ENCODE measurements around the gene MRC2. TPM values are rescaled to one million over a fixed set of nuclear protein-coding genes. Genes with fewer than 3 reads are reported as not detected.

Gene MRC2
- total RNA-seq, 2 experiments from 2014 or later, result 4.0 TPM

DNA sequence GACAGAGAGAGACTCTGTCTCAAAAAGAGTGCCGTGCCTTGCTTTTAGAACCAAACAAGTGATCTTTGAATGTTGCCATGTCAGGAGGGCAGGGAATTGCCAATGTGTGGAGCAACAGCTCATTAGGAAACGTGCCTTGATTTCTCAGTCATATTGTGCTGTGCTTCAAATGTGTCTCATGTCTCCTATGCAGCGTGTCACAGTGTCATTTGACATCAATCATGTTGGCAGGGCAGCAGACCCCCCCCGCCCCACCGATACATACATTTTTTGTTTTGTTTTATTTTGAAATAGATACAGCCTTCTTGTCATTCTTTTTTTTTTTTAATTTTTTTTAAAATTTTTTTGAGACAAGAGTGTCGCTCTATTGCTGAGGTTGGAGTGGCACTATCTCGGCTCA is 22.1 kb downstream of the MRC2 start:
- H3K4me3 Mint-ChIP-seq, result no peak overlapping the region
- H3K27ac Mint-ChIP-seq, result no peak overlapping the region
- no peak for DNase-seq
- ChIA-PET CTCF (no interaction called here), POLR2A (no interaction called here)
- H3K27me3 Mint-ChIP-seq, result peaks cover 52% of the 10 kb centered on the region
- no peaks in the 10 kb centered on the region for H3K9me3 Mint-ChIP-seq
- H3K4me1 Mint-ChIP-seq, result peaks cover 23% of the 10 kb centered on the region
- no peaks in the 10 kb centered on the region for H3K36me3 Mint-ChIP-seq (ENCODE audit: low read depth)

- POLR2A ChIA-PET, result no interaction called here
- Mint-ChIP-seq H3K4me3 (no peak overlapping the region), H3K27ac (no peak overlapping the region), H3K27me3 (peaks cover 52% of the 10 kb centered on the region), H3K9me3 (no peaks in the 10 kb centered on the region), H3K36me3 (ENCODE audit: low read depth) (no peaks in the 10 kb centered on the region), H3K4me1 (peaks cover 23% of the 10 kb centered on the region)
- CTCF ChIA-PET, result no interaction called here
- DNase-seq, result no peak
Observed at GRCh38 chr17:62650587-62650986, 23.1 kb downstream of the MRC2 start.

DNA sequence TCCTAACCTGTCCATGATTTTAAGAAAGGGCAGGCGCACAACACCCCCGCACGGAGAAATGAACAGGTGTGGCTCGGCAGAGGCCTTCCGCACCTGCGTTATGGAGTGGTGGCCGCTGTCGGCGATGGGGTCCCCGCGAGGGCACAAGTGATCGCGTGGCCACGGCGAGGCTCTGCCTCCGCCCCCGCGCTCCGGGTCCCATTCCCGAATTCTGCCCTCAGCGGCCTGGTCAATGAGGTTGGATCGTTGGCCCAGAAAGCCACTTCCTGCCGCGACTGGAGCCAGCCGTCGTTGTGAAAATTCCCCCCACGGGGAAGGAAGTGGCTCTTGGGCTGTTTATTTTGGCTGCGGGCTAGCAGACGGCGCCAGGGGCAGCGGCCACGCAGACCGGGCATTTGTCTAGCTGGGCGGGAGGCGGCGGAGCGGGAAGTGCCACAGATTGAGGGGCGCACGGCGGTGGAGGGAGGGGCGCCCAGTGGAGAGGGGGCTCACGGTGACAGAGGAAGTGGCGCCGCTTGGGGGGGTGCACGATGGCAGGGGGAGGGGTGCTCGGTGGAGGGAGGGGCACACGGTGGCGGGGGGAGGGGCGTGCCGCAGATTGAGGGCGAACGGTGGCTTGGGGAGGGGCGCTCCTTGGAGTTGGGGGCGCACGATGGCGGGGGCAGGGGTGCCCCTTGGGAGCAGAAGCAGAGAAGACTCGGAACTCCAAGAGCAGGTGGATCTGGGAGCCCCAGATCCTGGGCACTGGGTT is 25.0 kb downstream of the MRC2 start:
- Mint-ChIP-seq H3K27me3 (peaks cover 48% of the 10 kb centered on the region), H3K4me3 (peak overlapping the region; percentile 72), H3K36me3 (ENCODE audit: low read depth) (no peaks in the 10 kb centered on the region), H3K27ac (peak overlapping the region; percentile 78), H3K9me3 (no peaks in the 10 kb centered on the region), H3K4me1 (peaks cover 23% of the 10 kb centered on the region)
- peak; percentile 19 for DNase-seq
- ChIA-PET POLR2A (no interaction called here), CTCF (no interaction called here)

DNA sequence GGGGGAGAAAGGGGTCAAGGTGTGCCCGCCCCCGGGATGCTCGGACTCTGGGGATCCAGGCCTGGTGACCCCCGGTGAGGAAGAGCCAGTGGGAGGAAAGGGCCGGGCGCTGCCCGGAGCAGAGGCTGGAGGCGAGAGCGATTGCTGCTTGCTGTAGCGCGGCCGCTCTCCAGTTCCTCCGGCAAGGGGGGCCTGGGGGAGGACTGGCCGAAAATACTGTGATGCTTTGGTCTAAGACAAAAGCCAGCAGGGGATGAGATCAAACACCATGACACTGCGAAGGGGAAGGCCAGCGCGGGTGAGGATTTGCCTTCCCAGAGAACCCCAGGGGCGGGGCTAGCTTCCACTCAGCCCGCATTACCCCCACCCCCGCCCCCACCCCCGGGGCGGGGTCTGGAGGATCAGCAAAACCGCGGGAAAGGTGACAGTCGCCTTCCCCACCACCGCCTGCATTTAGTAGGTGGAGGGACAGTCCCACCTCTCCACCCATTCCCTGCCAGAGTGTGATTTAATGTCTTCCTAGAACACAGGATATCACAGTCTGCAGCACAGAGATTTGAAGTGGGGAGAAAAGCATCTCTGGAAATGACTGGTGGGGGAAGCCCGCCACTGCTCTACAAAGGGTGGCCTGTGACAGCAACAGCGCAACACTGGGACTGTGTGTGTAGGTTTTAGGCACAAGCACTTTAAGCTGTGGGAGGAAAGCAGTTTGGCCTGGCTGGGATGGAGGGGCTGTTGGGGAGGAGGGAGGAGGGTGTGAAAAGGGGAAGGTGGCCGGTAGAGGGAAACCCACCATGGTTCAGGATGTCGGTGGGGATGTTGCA is 25.7 kb downstream of the MRC2 start:
- H3K27ac Mint-ChIP-seq, result no peak overlapping the region
- no peaks in the 10 kb centered on the region for H3K36me3 Mint-ChIP-seq (ENCODE audit: low read depth)
- ChIA-PET CTCF (interaction anchor here (0.5 kb wide), 1 partner anchor 20 kb away, joined by 3 read pairs; no protein-coding TSS in a partner anchor), POLR2A (no interaction called here)
- peaks cover 23% of the 10 kb centered on the region for H3K4me1 Mint-ChIP-seq
- peaks cover 46% of the 10 kb centered on the region for H3K27me3 Mint-ChIP-seq
- peak; percentile 60 for DNase-seq
- H3K4me3 Mint-ChIP-seq, result peak overlapping the region; percentile 72
- no peaks in the 10 kb centered on the region for H3K9me3 Mint-ChIP-seq

DNA sequence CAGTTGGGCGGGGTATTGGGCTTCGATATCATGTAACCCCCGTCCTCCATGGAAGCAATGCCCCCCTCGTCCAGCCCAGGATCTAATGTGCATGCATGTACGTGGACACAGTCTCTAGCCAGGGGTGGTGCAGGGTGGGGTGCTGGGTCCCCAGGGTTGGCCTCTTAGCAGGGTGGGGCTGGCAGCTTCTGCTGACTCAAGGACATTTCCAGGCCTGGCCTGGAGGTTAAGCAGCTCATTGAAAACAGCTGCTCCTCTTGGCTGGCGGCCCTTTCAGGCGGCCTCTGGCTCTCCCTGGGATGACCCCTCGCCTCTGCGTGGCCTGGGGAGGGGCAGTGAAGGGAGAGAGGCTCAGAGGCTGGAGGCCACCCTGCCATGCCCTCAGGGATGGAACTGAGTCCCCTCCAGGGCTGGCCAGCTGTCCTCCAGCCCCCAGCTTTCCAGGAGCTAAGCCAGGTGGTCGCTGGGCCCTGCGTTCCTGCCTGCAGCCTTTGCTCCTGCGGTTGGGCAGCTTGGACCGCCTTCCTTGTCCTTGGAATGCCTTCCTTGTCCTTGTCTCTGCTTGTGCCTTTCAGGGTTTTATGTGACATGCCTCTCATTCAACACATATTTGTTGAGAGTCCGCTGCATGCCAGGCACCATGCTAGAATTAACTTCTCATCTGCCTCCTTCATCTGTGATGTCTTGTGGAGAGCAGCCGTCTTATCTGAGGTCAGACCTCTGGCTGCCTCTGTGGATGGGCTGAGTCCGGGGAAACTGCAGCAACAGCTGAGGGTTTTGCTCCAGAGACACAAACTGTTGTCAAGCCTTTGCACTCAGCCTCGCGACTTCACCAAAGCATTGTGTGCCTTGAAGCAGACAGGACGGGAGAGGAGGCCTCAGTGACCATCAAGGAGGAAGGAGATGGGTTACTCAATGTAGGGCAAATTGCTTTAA is 26.6 kb downstream of the MRC2 start:
- POLR2A ChIA-PET, result no interaction called here
- H3K27me3 Mint-ChIP-seq, result peaks cover 38% of the 10 kb centered on the region
- no peaks in the 10 kb centered on the region for H3K36me3 Mint-ChIP-seq (ENCODE audit: low read depth)
- H3K9me3 Mint-ChIP-seq, result no peaks in the 10 kb centered on the region
- H3K4me1 Mint-ChIP-seq, result peaks cover 23% of the 10 kb centered on the region
- CTCF ChIA-PET, result interaction anchor here (0.5 to 1.4 kb wide), 2 partner anchors 20 to 33 kb away, joined by 3 read pairs; no protein-coding TSS in a partner anchor
- no peak for DNase-seq
- no peak overlapping the region for H3K27ac Mint-ChIP-seq
- H3K4me3 Mint-ChIP-seq, result peak overlapping the region; percentile 72

- peaks cover 7% of the 10 kb centered on the region for H3K9me3 Mint-ChIP-seq
Observed at GRCh38 chr17:62655656-62656055, 28.2 kb downstream of the MRC2 start.

GRCh38 chr17:62656446-62656845 is 29.0 kb downstream of the MRC2 start:
- H3K4me1 Mint-ChIP-seq, result peaks cover 23% of the 10 kb centered on the region
- CTCF ChIA-PET, result interaction anchor here (1.2 kb wide), 1 partner anchor 17 kb away, joined by 3 read pairs; no protein-coding TSS in a partner anchor
- H3K4me3 Mint-ChIP-seq, result no peak overlapping the region
- H3K9me3 Mint-ChIP-seq, result peaks cover 11% of the 10 kb centered on the region
- no peak for DNase-seq
- H3K27me3 Mint-ChIP-seq, result peaks cover 33% of the 10 kb centered on the region
- no peak overlapping the region for H3K27ac Mint-ChIP-seq
- POLR2A ChIA-PET, result no interaction called here
- H3K36me3 Mint-ChIP-seq (ENCODE audit: low read depth), result no peaks in the 10 kb centered on the region

More at GRCh38 chr17:62655656-62656055, 28.2 kb downstream of the MRC2 start:
- DNase-seq, result no peak
- CTCF ChIA-PET, result interaction anchor here (1.4 kb wide), 1 partner anchor 31 kb away, joined by 3 read pairs; no protein-coding TSS in a partner anchor
- Mint-ChIP-seq H3K27me3 (peaks cover 34% of the 10 kb centered on the region), H3K27ac (no peak overlapping the region), H3K4me3 (no peak overlapping the region), H3K36me3 (ENCODE audit: low read depth) (no peaks in the 10 kb centered on the region), H3K4me1 (peaks cover 23% of the 10 kb centered on the region)
- POLR2A ChIA-PET, result no interaction called here

DNA sequence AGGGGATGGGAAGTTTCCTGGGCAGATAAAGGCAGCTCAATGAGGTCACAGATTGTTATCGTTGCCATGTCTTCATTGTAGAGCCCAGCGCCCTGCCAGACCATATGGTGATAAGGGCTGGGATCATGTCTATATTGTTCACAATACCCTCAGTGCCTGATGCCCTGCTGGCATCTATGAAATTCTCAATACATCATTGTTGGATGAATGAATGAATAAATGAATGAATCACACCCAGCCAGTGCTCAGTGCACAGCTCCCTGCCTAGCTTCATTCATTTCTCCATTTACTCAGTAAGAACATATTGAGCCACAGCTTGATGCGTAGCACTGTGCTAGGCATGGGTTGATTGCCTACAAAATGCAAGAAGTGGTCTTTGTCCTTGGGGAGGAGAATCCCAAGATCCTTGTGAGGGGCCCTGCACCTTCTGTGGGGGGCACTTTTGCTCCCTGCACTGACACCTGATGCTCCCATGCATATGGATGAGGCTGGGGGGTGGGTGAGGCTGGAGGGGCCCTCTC is 29.7 kb downstream of the MRC2 start:
- ChIA-PET CTCF (interaction anchor here (0.6 to 1.2 kb wide), 3 partner anchors 15 to 65 kb away, joined by 3 read pairs; no protein-coding TSS in a partner anchor), POLR2A (no interaction called here)
- peaks cover 27% of the 10 kb centered on the region for H3K27me3 Mint-ChIP-seq
- H3K36me3 Mint-ChIP-seq (ENCODE audit: low read depth), result no peaks in the 10 kb centered on the region
- DNase-seq, result no peak
- peaks cover 11% of the 10 kb centered on the region for H3K9me3 Mint-ChIP-seq
- peaks cover 16% of the 10 kb centered on the region for H3K4me1 Mint-ChIP-seq
- H3K27ac Mint-ChIP-seq, result no peak overlapping the region
- no peak overlapping the region for H3K4me3 Mint-ChIP-seq

DNA sequence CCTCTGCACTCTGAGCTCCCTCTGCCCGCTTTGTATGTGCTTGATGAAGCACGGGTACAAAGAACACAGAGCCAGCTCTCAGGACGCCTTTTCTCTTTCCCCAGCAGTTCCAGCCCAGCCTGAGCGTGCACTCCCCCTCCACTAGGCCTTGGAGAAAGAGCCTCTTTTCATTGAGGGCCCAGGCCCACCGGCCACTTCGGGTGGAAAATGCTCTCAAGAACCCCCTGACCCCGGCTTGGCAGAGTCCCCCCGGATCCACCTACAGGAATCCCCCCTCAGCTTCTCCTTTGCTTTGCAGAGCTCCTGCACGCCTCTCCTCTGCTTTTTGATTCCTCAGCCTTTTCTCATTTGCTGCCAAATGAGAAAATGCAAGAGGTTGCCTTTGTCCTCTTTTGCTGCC is 30.2 kb downstream of the MRC2 start:
- no peak overlapping the region for H3K4me3 Mint-ChIP-seq
- H3K27ac Mint-ChIP-seq, result no peak overlapping the region
- POLR2A ChIA-PET, result no interaction called here
- H3K36me3 Mint-ChIP-seq (ENCODE audit: low read depth), result no peaks in the 10 kb centered on the region
- H3K9me3 Mint-ChIP-seq, result peaks cover 11% of the 10 kb centered on the region
- CTCF ChIA-PET, result interaction anchor here (0.6 to 1.2 kb wide), 3 partner anchors 14 to 65 kb away, joined by 3 read pairs; no protein-coding TSS in a partner anchor
- peaks cover 13% of the 10 kb centered on the region for H3K4me1 Mint-ChIP-seq
- H3K27me3 Mint-ChIP-seq, result peaks cover 26% of the 10 kb centered on the region
- no peak for DNase-seq

DNA sequence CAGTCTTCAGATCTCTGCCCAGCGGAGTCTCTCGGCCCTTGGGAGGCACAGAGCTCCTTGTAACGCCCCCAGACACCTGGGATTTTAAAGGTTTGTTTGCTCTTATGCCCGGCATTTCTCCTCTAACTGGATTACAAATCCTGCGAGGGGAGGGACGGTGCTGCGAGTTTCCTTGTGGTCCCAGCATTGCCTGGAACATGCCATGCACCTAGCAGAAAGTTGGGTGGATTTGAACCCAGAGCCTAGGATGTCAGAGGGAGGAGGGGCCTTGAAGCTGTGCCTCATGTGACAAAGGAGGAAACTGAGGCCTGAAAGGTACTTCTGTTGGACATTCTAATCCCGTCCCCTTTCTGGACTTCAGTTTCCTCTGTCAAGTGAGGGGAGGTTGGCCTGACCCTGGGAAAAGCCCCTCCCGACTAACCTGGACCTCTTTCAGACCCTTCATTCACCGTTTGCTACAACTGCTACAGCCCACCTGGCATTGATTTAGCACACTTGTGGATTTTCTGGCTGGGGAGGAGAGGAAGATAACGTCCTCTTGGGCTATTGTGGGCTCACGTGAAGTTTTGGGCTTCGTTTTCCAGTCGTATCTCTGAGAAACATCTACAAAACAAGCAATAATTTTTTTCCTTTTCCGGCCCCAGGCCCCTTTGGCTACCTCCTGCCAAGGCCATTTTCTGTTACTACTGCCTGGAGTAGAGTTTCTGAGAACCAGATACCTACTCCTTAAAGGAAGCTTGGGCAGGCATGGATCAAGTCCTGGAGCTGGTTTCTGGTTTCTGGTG is 30.9 kb downstream of the MRC2 start:
- Mint-ChIP-seq H3K9me3 (peaks cover 11% of the 10 kb centered on the region), H3K27me3 (peaks cover 26% of the 10 kb centered on the region), H3K4me1 (peaks cover 9% of the 10 kb centered on the region), H3K27ac (no peak overlapping the region), H3K4me3 (no peak overlapping the region), H3K36me3 (ENCODE audit: low read depth) (no peaks in the 10 kb centered on the region)
- ChIA-PET CTCF (interaction anchor here (1.0 kb wide), 1 partner anchor 14 kb away, joined by 3 read pairs; no protein-coding TSS in a partner anchor), POLR2A (no interaction called here)
- no peak for DNase-seq

GRCh38 chr17:62660629-62661118 is 33.2 kb downstream of the MRC2 start:
- ChIA-PET CTCF (interaction anchor here (1.4 kb wide), 1 partner anchor 239 kb away, joined by 3 read pairs; no protein-coding TSS in a partner anchor), POLR2A (no interaction called here)
- no peak overlapping the region for H3K4me3 Mint-ChIP-seq
- H3K27ac Mint-ChIP-seq, result no peak overlapping the region
- DNase-seq, result no peak
- H3K36me3 Mint-ChIP-seq (ENCODE audit: low read depth), result no peaks in the 10 kb centered on the region
- H3K9me3 Mint-ChIP-seq, result peaks cover 11% of the 10 kb centered on the region
- no peaks in the 10 kb centered on the region for H3K4me1 Mint-ChIP-seq
- peaks cover 16% of the 10 kb centered on the region for H3K27me3 Mint-ChIP-seq
